ENCODE measurements around the gene PLCH2. TPM values are rescaled to one million over a fixed set of nuclear protein-coding genes. Genes with fewer than 3 reads are reported as not detected.

The PLCH2 gene
- total and polyA plus RNA-seq, 10 of the 15 experiments (the other 5 are each of a cell fraction or from before 2014, with no cell fraction given), result 0.03 to 0.73 (median 0.24) TPM; not detected in 3

- TF ChIP-seq, protein P1, sequence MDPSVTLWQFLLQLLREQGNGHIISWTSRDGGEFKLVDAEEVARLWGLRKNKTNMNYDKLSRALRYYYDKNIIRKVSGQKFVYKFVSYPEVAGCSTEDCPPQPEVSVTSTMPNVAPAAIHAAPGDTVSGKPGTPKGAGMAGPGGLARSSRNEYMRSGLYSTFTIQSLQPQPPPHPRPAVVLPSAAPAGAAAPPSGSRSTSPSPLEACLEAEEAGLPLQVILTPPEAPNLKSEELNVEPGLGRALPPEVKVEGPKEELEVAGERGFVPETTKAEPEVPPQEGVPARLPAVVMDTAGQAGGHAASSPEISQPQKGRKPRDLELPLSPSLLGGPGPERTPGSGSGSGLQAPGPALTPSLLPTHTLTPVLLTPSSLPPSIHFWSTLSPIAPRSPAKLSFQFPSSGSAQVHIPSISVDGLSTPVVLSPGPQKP (IDR thresholded peaks at IDR 0.05; ENCODE audit: low read depth, low read length), result no peak
- TF ChIP-seq E4F1 (IDR thresholded peaks at IDR 0.05; ENCODE audit: borderline replicate concordance, partially characterized antibody), result no peak
- TF ChIP-seq NFIC (IDR thresholded peaks at IDR 0.05; ENCODE audit: low read depth, low read length), result no peak
These were observed 17.1 kb downstream of the PLCH2 start (continued) for GRCh38 chr1:2493218-2493617.

DNA sequence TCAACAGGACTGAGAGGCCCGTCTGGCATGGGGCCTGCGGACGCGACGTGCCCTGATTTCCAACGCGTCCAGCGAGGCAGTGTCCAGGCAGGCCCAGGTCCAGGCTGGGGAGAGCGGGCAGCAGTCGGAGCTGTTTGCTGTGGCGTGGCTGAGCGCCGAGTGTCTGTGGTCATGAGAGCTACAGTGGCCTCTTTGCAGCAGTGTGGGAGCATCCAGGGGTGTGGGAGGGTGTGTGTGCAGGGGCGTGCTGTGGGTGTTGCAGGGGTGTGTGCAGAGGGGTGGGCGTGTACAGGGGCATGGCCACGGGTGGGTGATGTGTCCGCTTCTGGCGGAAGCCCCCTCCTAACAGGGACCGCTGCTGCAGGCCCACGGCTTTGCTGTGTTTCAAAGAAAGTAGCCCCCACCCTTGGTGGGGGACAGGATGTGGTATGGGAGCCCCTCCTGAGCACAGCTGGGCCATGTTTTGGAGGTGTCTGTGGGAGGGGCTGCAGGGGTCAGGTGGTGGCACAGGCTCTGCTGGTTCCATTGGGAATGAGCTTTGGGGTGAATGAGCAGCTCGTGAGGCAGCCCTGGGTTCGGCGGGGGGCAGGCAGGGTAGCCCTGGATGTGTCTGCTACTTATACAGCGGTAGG, 17.7 kb downstream of the PLCH2 start:
- no peak overlapping the region for H3K27ac ChIP-seq (ENCODE audit: control insufficient read depth, insufficient read depth)
- DNase-seq (ENCODE audit: low read depth, low spot score), result no peak
- POLR2A ChIA-PET, result interaction anchor here (1.1 kb wide), 1 partner anchor 54 kb away, joined by 3 read pairs; no protein-coding TSS in a partner anchor
- no peaks in the 10 kb centered on the region for H3K36me3 ChIP-seq (ENCODE audit: control insufficient read depth in 2 of 2, insufficient read depth in 2 of 2, low read length in 1 of 2)
- ATAC-seq, result no peak
- no TSS peak for BruUV-seq (replicated peaks)
- in situ Hi-C loops (cut with MboI) (no loop called here), intact Hi-C loops (cut with micrococcal nuclease; ENCODE audit: unreplicated experiment) (no loop called here)
- H3K9ac ChIP-seq (ENCODE audit: control insufficient read depth, insufficient read depth, low read length), result no peak overlapping the region
- H3K79me2 ChIP-seq (ENCODE audit: control insufficient read depth, insufficient read depth, low read length), result no peaks in the 10 kb centered on the region
- H2AFZ ChIP-seq (ENCODE audit: control insufficient read depth, low read depth, low read length), result no peak overlapping the region
- SMC1A ChIA-PET (ENCODE audit: uncharacterized antibody, unreplicated experiment), result no interaction called here
- no peaks in the 10 kb centered on the region for H4K20me1 ChIP-seq (ENCODE audit: control insufficient read depth, insufficient read depth)
- peaks cover 10% of the 10 kb centered on the region for H3K4me1 ChIP-seq (ENCODE audit: control insufficient read depth, insufficient read depth, low read length)
- no peak for FAIRE-seq
- H3K9me3 ChIP-seq (replicated peaks; ENCODE audit: control insufficient read depth, insufficient read depth, low read length), result peaks cover 2% of the 10 kb centered on the region; the same call in 1 of the 3 replicates
- H3K4me2 ChIP-seq (ENCODE audit: control insufficient read depth, insufficient read depth), result no peak overlapping the region
- RAD21 ChIA-PET (ENCODE audit: unreplicated experiment), result no interaction called here
- CTCF ChIA-PET, result interaction anchor here (1.1 to 1.7 kb wide), 2 partner anchors 31 to 79 kb away, joined by 3 to 8 read pairs; no protein-coding TSS in a partner anchor
- no peak overlapping the region for H3K4me3 ChIP-seq
- 28% methylated on average over 23 of the region's 24 CpGs for WGBS (ENCODE audit: insufficient coverage, insufficient replicate concordance, low lambda C conversion rate, missing lambda C conversion rate)
- H3K27me3 ChIP-seq (replicated peaks in 1 of 2; ENCODE audit: control insufficient read depth in 2 of 2, insufficient read depth in 2 of 2, low read length in 1 of 2), result no peaks in the 10 kb centered on the region
- TF ChIP-seq BCLAF1 (IDR thresholded peaks at IDR 0.05), result no peak
- no peak for TF ChIP-seq SPI1 (IDR thresholded peaks at IDR 0.05; ENCODE audit: borderline replicate concordance, insufficient read depth, low read depth, low read length)
- no peak for TF ChIP-seq NKRF (conservative IDR thresholded peaks at IDR 0.05)
- no peak for TF ChIP-seq CBFB (IDR thresholded peaks at IDR 0.05; ENCODE audit: low read depth)
- no peak for TF ChIP-seq ATF3 (IDR thresholded peaks at IDR 0.05; ENCODE audit: borderline replicate concordance, extremely low read depth, low read depth, low read length)
- TF ChIP-seq SMARCA5 (IDR thresholded peaks at IDR 0.05), result no peak
- TF ChIP-seq ESRRA (IDR thresholded peaks at IDR 0.05; ENCODE audit: low read length), result no peak
- no peak for TF ChIP-seq FOXK2 (IDR thresholded peaks at IDR 0.05)
- no peak for TF ChIP-seq IKZF2 (IDR thresholded peaks at IDR 0.05)
- TF ChIP-seq JUNB (IDR thresholded peaks at IDR 0.05), result no peak

Measured in GM12878 (cell line).